Activated CD8-positive, alpha-beta memory T cell treated with anti-CD3 and anti-CD28 coated beads, Interleukin-2, amount 50 U/mL, for 24 hours (primary cell): Measurements from ENCODE around the gene MEGF8.
"Not testable (repeated sequence)": the region's sequence is repeated elsewhere in the genome, so short reads cannot be mapped to it uniquely, and the experiment has no call there.

Experiments
- DNase-seq: peaks from one replicate; pipeline ENCODE4 v3.0.0-alpha.2; 2020; ENCODE audit errors: extremely low read depth

Gene MEGF8

DNA sequence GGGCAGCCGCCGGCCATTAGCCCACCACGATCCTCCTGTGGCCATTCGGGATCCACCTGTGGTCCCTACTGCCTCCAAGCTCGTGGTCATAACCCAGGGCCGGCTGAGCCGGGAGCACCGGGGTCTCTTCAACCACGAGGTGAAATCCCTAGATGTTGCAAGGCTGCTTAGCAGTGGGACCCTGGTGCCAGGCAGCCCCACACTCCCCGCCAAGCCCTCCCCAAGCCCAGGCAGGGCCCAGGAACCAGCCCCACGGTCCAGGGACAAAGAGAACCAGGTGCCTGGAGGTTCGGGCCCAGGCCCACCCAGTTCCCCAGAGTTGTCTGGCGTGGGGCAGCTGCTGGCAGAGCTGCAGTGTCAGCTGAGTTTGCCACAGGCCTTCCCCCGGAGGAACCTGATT, 15.7 kb upstream of the MEGF8 start:
- no peak for DNase-seq

DNA sequence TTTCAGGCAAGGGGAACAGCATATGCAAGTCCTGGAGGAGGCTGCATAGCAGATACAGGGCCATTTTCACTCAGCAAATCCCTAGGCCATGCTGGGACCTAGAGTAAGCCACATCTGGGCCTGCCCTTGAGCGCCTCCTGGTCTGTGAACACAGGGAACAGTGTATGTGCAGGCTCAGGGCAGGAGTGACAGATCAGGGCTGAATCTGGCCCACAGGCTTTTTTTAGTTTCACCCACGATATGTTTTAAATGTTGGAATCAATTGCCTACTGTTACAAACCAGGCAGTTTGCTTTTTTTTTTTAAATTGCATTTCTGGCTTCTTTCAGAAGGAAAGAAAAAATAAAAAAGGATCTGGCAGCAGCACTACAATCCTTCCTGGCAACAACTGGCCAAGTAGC, 13.8 kb upstream of the MEGF8 start:
- DNase-seq: no peak

DNA sequence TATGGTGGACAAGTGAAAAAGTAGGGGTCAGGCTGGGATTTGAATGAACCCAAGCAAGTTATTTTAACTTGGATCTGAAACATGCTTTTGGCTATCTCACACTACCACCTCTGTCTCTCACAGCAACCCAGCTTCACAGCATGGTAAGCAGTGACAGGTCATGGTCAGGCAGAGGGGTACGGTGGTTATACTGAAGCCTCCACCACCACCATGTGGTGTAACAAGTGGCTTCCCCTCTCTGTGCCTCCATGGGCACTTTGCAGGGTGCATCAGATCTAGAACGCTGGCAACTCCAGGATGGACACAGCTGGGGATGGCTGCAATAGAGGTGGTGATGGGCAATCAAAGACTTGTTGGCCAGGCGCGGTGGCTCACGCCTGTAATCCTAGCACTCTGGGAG, 13.1 kb upstream of the MEGF8 start:
- DNase-seq: no peak

DNA sequence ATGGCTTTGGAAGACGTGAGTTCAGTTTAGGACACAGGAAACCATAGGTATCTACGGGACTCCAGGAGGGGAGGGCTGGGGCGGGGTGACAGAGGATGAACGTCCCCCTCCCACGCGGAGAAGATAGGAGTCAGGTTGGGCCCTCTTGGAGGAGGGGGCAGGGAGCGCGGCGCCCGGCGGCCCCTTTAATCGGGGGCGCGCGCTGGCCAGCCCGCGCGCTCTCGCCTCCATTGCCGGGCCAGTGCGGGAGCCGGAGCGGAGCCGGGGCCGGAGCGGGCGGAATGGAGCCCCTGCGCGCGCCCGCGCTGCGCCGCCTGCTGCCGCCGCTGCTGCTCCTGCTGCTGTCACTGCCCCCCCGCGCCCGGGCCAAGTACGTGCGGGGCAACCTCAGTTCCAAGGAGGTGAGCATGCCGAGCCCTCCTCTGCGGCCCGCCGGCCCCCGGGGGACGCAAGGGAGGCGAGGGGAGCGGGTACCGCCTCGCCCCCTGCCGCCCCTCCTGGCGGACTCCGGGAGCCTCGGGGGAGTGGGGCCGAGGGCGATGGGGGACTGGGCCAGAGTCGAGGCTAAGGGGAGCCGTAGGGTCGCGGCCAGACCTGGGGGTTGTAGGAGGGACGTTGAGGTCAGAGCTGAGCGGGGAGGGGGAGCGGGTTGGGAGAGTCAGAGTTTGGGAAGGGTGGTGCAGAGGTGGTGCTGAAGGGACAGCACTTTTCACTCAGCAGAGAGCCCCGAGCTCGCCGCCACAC, 12.2 kb upstream of the MEGF8 start, which contains the start of gene TMEM145:
TMEM145 (plus strand) TSS at position 214 of the 744 bp plus-strand sequence; CDS start at position 282, 68 bp downstream.
- no peak for DNase-seq

DNA sequence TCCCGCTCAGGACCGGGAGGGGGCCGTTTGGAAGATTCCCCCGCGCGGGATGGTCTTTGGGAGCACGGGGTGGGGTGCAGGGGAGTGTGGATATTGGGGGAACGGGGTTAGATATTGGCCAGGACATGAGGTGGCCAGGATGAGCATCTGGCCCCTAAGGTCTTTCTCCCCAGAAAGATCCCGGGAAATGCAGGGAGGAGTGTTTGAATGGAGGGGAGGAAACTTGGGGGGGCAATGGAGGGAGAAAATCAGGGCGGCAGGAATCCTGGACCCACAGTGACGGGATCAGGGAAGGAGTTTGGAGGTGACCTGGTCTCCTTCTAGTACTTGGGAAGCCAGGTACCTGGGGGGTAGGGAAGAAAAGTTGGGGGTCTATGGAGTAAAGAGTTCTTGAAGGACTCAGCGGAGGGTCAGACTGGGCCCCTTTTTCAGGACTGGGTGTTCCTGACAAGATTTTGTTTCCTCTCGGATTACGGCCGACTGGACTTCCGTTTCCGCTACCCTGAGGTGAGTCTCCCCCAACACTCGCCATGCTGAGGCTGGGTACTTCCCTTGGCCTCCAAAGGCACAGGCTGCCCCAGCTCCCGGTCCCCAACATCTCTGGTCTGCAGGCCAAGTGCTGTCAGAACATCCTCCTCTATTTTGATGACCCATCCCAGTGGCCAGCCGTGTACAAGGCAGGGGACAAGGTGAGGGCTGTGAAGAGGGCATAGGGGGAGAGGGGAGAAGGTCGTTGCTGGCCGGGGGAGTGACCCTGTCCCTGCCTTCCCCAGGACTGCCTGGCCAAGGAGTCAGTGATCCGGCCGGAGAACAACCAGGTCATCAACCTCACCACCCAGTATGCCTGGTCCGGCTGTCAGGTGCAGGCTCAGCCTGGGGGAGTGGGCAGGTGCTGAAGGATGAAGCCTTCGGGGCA, 11.3 kb upstream of the MEGF8 start:
- DNase-seq: no peak

DNA sequence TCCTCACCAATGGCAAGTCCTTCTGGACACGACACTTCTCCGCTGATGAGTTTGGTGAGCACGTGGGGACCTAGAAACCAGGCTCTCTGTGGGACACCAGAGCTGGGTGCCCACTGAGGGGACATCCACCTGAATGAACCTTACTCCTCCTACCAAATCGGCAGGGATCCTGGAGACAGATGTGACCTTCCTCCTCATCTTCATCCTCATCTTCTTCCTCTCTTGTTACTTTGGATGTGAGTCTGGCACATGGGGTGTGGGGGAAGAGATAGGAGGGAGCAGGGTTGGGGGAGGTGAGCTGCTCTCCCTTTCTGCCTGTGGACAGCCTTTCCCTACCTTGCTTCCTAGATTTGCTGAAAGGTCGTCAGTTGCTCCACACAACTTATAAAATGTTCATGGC, 10.4 kb upstream of the MEGF8 start:
- DNase-seq: no peak

DNA sequence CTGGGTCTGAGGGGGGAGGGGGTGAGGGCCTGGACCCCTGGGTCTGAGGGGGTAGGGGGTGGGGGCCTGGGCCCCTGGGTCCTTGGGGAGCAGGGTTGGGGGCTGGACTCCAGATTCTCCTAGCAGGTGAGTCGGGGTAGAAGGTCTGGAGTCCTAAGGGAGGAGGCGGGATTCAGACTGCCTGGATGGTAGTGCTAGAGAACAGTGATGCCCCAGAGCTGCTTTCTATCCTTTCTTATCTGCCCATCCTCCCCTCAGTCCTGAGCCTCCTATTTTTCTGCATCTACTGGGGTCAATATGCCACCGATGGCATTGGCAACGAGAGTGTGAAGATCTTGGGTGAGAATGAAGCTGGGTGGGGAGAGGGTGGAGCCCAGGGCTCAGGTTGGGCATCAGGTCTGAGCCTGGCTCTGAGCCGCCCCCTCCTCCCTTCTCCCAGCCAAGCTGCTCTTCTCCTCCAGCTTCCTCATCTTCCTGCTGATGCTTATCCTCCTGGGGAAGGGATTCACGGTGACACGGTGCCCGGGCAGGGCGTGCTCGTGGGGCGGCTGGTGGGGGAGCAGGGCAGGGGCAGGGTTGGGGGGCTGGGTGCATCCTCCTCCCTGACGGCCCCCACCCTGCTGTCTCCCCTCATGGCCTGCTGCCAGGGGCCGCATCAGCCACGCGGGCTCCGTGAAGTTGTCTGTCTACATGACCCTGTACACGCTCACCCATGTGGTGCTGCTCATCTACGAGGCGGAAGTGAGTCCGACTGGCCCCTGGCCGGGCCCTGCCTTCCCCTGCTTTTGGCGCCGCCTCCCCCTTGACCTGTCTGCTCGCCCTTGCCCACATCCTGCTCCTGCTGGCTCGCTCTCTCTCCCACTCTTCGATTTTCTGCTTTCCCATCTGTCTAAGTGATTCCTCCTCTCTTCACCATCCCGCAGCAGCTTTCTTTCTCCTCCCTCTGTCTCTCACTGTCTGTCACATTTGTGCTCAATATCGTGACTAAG, 8.9 kb upstream of the MEGF8 start:
- no peak for DNase-seq

DNA sequence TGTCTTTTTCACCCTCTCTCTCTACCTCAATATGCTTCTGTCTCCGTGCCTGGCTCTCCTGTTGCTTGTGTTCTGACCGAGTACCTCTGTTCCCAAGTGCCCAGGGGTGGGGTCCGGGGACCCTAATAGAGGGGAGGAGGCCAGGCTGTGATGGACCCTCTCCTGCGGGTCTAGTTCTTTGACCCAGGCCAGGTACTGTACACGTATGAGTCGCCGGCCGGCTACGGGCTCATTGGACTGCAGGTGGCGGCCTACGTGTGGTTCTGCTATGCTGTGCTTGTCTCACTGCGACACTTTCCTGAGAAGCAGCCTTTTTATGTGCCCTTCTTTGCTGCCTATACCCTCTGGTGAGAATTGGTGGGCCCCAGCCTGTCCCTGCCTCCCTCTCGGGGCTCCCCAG, 7.9 kb upstream of the MEGF8 start:
- DNase-seq: no peak

DNA sequence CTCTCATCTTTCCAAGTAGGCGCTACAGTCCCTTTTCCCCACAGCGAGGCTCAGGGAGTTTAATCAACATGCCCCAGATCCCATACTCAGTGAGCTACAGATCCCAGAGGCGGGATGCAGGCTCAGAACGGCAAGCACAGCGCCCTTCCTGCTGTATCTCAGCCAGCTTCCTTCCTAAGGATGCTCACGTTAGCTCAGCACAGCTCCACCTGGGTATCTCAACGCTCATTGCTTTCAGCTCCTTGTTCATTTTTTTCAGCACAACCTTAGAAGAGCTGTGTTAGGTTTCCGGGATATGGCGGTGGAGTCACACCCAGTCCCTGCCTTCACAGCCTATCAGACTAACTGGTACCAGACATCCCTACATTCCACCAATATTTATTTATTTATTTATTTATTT, 3.1 kb upstream of the MEGF8 start:
- no peak for DNase-seq

DNA sequence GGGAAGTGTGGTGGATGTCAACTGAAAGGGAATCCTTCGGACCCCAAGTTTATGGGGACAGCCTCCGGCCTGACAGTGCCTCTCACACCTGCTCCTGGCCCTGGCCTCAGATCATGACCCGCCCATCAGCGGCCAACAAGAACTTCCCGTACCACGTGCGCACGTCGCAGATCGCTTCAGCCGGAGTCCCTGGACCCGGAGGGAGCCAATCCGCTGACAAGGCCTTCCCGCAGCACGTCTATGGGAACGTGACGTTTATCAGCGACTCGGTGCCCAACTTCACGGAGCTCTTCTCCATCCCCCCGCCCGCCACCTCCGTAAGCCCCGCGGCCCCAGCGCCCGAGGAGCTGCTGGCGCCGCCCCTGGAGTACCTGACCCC, 2.0 kb upstream of the MEGF8 start:
- DNase-seq: no peak

DNA sequence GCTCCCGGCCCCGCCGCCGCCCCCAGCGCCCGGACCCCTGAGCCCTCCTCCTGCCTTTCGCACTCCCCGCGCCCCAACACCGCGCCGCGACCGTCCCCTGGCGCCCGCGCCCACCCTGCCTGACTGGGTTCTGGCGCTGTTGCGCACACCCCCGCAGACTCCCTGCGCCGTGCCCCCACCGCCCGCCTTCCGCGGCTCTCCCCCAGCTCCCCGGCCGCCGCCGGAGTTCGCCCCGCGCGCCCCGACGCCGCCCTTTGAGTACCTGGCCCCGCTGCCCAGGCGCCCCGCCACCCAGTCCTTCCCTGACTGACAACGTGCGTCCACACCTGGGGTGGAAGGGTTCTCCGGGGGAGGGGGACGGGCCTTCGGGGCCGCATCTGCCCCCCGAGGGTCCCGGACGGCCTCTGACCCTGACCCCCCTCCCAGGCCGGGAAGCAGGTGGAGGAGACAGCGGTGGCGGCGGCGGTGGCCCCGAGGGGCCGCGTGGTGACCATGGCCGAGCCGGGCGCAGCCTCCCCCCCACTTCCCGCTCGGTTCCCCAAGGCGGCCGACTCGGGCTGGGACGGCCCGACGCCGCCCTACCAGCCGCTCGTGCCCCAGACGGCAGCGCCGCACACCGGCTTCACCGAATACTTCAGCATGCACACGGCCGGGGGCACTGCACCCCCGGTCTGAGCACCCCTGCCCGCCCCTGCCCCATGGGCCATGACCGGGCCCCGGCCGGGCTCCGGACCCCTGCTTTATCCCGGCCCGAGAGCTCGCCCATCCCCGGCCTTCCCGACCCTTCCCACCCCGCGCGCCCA, 1.4 kb upstream of the MEGF8 start:
- no peak for DNase-seq

DNA sequence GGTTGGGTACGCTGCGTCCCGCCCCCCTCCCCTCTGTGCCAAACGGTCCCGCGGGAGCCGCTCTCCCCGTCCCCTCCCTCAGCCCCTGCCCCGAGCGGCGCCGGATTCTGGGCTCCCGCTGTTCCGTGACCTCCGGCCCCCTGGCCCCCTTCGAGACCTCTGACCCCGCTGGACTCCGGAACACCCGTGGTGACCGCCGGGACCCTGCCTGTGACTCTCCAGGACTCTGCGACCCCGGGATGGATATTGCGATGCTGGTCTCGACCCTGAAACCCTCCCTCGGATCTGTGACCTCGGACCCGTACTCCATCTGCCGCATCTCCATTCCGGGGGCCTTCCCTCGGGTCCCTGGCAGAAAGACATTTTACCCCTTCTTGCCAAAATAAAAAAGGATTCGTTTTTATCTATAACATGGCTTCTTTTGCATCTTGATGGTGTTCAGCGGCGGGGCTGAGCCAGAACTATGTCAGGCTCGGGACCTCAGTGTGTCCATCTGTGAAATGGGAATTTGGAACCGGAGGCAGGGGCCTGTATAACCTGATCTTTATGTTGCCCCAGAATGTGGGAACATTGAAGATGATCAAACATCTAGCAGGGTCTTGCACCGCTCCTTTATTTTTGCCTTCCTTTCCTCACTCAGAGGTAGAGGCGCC, 654 bp upstream of the MEGF8 start:
- DNase-seq: no peak

DNA sequence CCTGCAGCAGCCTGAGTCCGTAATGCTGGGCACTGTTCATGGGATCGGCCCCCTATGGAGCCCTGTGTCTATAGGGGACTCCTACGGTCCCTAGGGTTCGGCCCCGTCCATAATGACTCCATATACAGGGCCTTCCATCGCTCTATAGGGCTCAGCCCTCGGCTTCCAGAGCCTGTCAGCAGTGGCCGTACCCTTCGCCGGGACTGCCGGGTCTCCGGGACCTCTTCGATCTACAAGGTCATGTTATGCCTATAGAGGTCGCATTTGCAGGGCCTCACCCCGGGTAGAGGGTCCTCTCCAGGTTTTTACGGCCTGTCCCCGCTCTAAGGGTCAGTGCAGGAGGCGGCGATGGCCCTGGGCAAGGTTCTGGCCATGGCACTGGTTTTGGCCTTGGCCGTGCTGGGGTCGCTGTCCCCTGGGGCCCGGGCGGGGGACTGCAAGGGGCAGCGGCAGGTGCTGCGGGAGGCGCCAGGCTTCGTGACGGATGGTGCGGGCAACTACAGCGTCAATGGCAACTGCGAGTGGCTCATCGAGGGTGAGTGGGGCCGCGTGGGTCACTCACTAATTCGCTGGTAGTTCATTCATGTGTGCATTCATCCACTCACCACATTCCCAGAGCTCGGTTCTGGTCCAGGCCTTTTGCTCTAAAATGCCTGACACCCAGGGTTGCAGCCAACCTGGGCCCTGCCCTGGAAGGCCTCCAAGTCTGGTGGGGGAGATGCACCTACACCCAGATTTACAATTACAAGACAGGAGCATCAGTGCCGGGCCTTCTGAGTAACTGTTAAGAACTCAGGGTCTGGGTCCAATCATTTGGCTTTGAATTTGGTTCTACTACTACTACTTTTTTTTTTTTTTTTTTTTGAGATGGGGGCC, 699 bp downstream of the MEGF8 start:
- DNase-seq: no peak

DNA sequence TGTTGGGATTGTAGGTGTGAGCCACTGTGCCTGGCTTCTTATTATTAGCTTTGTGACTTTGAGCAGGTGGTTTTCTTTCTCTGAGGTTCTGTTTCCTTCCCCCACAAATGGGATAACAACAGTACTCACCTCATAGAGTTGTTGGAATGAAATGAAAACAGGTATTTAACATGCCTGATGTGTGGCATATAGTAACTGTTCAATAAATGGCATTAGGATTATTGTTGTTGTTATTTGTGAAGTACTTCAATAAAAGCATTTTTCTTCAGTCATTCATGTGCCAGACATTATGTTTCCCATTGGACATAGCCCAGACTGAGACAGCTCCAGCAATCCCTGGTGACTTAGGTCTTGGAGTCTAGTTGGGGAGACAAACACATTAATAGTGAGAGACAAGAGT, 1.5 kb downstream of the MEGF8 start:
- DNase-seq: no peak

DNA sequence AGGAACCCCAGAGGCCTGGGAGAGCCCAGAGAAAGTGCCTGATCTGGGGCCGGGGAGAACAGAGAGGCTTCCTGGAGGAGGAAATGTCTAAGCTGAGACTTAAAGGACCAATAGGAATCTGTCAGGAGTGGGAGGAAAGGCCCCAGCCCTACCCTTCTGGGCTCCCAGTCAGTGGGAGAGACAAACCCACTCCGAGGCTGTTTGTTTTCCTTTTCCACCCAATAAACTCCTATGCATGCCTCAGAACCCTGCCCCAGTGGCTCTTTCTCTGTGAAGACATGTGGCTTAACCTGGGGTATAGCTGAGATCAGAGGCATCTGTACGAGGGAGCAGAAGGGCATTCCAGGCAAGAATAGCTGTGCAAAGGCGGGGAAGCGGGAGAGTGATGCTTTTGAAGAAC, 1.9 kb downstream of the MEGF8 start:
- DNase-seq: no peak

DNA sequence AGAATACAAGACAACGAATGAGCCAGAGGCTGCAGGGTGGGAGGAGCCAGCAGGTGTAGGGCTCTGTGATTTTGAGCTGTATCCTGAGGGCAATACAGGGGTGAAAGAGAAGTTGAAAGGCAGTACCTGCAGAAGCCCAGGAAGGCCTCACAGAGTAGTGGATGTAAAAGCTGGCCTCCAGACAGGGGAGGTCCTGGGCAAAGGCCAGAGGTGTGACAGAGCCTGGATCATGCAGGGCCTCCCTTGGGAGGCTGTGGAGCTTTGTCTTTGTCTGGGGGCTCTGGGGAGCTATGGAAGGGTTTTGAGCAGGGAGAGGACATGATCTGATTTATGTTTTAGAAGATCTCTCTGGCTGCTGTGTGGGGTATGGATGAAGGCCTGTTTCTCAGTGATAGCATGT, 2.7 kb downstream of the MEGF8 start:
- DNase-seq: no peak

DNA sequence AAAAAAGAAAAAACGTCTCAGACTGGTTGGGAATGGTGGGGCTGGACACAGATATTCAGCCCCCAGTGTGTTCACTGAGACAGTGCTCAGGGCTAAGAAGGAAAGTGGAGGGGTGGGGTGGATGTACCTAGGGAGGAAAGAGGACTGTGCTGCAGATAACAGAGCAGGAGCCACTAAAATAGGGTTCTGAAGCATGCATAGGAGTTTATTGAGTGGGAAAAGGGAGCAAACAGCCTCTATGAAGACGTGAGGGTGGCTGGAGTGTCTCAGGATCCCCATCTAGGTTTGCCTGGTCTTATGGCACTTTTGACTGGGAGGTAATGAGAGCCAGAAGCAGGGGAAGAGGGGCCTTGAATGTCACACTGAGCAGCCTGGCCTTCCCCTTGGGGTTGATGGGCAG, 3.4 kb downstream of the MEGF8 start:
- no peak for DNase-seq

DNA sequence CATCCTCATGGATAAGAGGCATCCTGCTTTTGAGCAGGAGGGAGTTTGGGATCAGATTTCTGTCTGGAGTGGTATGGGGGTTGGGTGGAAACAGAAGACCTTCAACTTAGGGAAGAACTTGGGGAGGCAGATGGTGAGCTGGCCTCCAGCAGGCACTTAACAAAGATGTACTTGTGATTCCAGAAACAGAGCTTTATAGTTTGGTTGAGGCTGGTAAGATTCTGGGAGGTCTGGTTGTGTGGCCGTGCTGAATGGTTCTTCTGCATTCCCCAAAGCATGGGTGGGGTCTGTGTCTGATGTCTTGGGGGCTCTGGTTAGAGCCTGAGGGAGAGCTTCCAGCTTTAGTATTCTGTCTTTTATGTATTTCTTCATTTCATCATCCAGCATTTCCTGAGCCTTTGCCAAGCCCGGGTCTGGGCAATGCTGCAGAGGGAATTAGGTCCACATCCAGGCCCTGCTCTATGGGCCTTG, 4.8 kb downstream of the MEGF8 start:
- no peak for DNase-seq

DNA sequence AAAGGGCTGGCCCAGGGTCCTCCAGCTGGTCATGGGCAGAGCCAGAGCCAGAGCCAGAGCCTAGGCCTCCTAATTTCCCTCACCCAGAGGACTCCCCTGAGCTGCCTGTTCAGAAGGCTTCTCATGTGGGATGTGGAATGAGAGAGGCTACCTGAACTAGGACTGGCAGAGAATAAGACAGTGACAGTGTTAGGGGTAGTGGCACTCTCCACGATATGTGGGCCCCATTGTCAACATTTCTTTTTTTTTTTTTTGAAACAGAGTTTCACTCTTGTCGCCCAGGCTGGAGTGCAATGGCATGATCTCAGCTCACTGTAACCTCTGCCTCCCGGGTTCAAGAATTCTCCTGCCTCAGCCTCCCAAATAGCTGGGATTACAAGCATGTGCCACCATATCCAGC, 5.9 kb downstream of the MEGF8 start:
- not testable (repeated sequence) for DNase-seq
